Gastrocnemius medialis (tissue), 4 donors: ENCODE measurements around the gene PRKCE.

Experiments used
- CTCF ChIP-seq, 5 experiments: fragments of 450-650 bp in 3 of 5; fragments of 200-600 bp in 2 of 5; sonication (generic) in 2 of 5; IDR thresholded peaks in 4 of 5; conservative IDR thresholded peaks in 1 of 5; 1 replicate in 4 of 5; 2 replicates in 1 of 5; pipeline ENCODE4 v1.5.1; 2016 to 2019; ENCODE audit warnings: antibody characterized with exemption in 5 of 5, mild to moderate bottlenecking in 3 of 5, moderate library complexity in 3 of 5
- POLR2A ChIP-seq, 2 donors: fragments of 450-650 bp; IDR thresholded peaks; one replicate each; pipeline ENCODE4 v1.6.1; 2017; ENCODE audit warnings: antibody characterized with exemption in 2 of 2, mild to moderate bottlenecking in 2 of 2, moderate library complexity in 2 of 2

- TF ChIP-seq CTCF (IDR thresholded peaks at IDR 0.05 in 4 of 5, conservative IDR thresholded peaks at IDR 0.05 in 1 of 5) (no peak), POLR2A (IDR thresholded peaks at IDR 0.05) (no peak)
Observed at GRCh38 chr2:46160326-46160725, 508.9 kb downstream of the PRKCE start.
